GM12875 (cell line): Measurements from ENCODE around the gene CIPC.

Source experiments
- H3K4me3 ChIP-seq: one replicate; pipeline ENCODE4 v1.5.1; 2011; ENCODE audit warnings: low read depth, low read length, control low read depth
- TF ChIP-seq, protein P1 (sequence below): IDR thresholded peaks from 2 replicates; pipeline ENCODE4 v1.5.1; 2011; ENCODE audit warnings: low read depth, mild to moderate bottlenecking, control low read depth, inconsistent platforms, low read length, moderate library complexity, borderline replicate concordance; ENCODE audit not compliant: insufficient read depth

The CIPC gene

DNA sequence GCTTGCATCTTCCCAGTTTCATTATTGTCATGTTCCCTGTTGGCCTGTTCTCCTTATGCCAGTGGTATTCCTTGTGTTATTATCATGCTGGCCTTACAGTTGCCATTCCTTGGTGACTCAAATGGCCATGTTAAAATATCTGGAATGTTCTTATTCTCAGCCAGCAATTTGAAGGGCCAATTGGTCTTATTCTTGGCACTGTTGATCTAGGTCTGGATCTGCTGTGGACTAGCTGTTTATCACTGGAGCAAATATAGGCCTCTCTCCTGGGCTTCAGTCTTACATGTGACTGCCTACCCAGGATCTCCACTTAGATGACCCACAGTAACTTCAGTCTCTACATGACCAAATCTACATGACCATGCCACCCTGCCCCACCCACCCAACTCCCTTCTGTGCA, 5.4 kb downstream of the CIPC start:
- TF ChIP-seq, protein P1, sequence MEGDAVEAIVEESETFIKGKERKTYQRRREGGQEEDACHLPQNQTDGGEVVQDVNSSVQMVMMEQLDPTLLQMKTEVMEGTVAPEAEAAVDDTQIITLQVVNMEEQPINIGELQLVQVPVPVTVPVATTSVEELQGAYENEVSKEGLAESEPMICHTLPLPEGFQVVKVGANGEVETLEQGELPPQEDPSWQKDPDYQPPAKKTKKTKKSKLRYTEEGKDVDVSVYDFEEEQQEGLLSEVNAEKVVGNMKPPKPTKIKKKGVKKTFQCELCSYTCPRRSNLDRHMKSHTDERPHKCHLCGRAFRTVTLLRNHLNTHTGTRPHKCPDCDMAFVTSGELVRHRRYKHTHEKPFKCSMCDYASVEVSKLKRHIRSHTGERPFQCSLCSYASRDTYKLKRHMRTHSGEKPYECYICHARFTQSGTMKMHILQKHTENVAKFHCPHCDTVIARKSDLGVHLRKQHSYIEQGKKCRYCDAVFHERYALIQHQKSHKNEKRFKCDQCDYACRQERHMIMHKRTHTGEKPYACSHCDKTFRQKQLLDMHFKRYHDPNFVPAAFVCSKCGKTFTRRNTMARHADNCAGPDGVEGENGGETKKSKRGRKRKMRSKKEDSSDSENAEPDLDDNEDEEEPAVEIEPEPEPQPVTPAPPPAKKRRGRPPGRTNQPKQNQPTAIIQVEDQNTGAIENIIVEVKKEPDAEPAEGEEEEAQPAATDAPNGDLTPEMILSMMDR: no peak
- no peak overlapping the region for H3K4me3 ChIP-seq

DNA sequence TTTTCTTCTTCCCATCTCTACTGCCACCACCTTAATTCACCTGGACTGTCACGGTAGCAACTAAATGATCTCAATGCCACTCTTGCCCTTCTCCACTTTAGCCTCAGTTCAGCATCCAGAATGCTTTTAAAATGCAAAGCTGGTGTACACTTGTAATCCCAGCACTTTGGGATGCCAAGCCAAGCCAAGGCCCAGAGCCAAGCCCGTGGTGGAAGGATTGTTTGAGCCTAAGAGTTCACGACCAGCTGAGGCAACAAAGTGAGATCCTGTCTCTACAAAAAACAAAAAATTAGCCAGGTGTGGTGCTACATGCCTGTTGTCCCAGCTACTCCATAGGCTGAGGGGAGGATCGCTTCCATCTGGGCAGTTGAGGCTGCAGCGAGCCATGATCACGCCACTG, 5.9 kb downstream of the CIPC start:
- no peak overlapping the region for H3K4me3 ChIP-seq
- TF ChIP-seq, protein P1: no peak

DNA sequence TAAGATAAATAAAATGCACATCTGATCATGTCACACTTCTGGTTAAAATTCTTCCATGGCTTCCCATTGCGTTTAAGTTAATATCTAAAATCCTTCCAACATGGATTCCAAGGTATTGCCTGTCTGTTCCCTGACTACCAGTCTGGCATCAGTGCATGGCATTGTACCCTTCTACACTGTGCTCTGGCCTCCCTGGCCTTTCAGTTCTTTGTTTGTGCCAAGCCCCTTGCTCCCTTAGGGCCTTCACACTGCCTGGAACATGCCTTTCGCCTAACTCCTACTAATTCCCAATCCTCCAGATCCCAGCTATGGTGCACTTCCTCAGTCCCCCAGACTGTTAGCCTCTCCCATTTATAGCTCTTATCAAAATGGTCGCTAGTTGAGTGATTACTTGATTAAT, 6.3 kb downstream of the CIPC start:
- TF ChIP-seq, protein P1: no peak

DNA sequence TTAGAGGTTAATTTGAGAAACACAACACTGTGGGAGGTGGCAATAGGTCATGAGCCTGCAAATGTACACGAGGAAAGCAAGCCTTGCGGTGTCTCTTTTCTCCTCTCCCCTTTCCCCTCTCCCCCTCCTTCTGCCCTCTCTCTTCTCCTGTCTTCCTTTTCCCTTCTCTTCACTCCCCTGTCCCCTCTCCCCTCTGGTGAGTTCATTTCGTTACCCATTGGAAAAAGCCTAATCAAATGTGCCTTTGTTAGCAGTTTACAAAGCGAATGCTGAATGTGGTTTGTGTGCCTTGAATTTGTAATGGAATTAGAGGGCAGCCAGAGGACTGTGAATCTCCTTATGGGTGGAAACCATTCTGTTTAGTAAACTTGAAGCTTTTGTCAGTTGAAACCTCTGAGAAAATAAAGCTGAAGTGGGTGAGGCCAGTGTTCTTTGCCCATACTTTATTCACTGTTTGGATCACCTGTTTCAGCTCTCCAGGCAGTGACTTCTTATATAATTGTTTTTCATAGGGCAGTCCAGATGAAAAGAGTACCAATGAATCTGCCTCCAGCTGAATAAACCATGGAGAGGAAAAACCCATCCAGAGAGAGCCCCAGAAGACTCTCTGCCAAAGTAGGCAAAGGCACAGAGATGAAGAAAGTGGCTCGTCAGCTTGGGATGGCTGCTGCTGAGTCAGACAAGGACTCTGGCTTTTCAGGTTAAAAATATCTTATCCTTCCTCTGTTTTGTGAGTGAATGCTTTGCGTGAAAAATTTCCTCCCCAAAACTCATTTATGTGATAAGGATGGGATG, 7.3 kb downstream of the CIPC start:
- TF ChIP-seq, protein P1: no peak
- no peak overlapping the region for H3K4me3 ChIP-seq

More for the DNA sequence above, 6.3 kb downstream of the CIPC start:
- H3K4me3 ChIP-seq: no peak overlapping the region

DNA sequence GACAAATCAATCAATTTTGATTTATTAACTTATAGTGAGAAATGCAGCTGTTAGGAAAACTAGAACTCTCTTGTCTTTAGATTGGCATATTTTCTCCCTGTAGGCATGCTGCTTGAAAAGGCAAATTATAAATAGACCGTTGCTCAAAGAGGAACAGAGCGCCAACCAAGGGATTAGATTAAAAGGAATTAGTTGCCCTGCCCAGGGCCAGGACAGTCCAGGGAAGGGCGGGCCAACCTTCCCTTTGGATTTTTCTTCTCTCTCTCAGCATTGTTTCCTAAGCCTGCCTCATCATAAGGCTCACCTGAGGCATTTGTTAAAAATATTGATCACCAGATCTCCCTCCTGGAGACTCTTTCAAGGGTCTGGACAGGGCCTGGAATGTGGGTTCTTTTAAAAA, 8.6 kb downstream of the CIPC start:
- H3K4me3 ChIP-seq: no peak overlapping the region
- TF ChIP-seq, protein P1: no peak

DNA sequence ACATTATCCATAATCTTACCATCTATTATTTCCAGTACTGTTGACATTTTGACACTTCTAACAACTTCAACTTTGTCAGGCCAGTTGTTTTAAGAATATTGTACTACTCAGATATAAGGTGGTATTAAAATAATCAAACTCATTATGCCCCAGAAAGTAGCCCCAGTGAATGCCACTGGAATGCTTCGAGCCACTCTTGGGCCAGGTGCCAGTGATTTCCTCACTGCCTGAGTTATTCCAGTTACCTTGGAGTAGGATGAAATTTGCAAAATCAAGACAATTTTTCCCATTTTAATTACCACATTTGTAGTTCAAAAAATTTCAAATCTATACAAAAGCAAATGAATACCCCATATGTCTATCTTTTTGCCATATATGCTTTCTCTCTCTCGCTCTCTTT, 9.2 kb downstream of the CIPC start:
- no peak overlapping the region for H3K4me3 ChIP-seq
- TF ChIP-seq, protein P1: no peak

DNA sequence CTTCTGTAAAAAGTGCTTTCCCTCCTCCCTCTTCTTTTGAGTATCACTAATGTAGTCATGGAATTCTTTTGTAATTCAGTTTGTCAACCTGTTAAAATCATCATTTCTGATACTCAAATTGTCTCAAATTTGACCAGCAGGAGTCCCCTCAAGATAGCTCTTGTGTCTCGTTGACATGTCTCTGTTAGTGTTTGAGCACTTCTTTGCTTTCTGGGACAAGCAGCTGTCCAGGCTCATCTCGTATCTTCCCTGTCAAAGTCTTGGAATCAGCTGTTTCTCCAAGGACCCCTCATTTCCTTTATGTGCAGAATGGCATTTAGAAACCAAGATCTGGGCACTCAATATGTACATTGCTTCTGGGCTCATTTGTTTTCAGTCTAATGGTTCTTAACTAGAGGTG, 10.7 kb downstream of the CIPC start:
- no peak overlapping the region for H3K4me3 ChIP-seq
- TF ChIP-seq, protein P1: no peak
